Measurements from ENCODE around the gene OR5H1. TPM values are rescaled to one million over a fixed set of nuclear protein-coding genes. Genes with fewer than 3 reads are reported as not detected.

The OR5H1 gene
- total RNA-seq, 1 experiment from 2014 or later, result not detected

- H3K4me3 ChIP-seq, result no peak overlapping the region
- H3K9me3 ChIP-seq, result no peaks in the 10 kb centered on the region
- no peaks in the 10 kb centered on the region for H3K27me3 ChIP-seq
- no peak for DNase-seq
- no peaks in the 10 kb centered on the region for H3K36me3 ChIP-seq
Observed at GRCh38 chr3:98171071-98171470, 40.5 kb downstream of the OR5H1 start.

- no peaks in the 10 kb centered on the region for H3K36me3 ChIP-seq
- H3K4me3 ChIP-seq, result no peak overlapping the region
- no peak for DNase-seq
- H3K9me3 ChIP-seq, result no peaks in the 10 kb centered on the region
- H3K27me3 ChIP-seq, result no peaks in the 10 kb centered on the region
Observed at GRCh38 chr3:98172621-98173020, 42.1 kb downstream of the OR5H1 start.

GRCh38 chr3:98180319-98180890, 49.9 kb downstream of the OR5H1 start:
- no peak for DNase-seq

GRCh38 chr3:98182196-98182595, 51.7 kb downstream of the OR5H1 start:
- H3K9me3 ChIP-seq, result no peaks in the 10 kb centered on the region
- H3K27me3 ChIP-seq, result no peaks in the 10 kb centered on the region
- no peaks in the 10 kb centered on the region for H3K36me3 ChIP-seq
- DNase-seq, result no peak
- no peak overlapping the region for H3K4me3 ChIP-seq

More at GRCh38 chr3:98180319-98180890, 49.9 kb downstream of the OR5H1 start:
- no peaks in the 10 kb centered on the region for H3K9me3 ChIP-seq
- no peak overlapping the region for H3K4me3 ChIP-seq
- H3K36me3 ChIP-seq, result no peaks in the 10 kb centered on the region
- no peaks in the 10 kb centered on the region for H3K27me3 ChIP-seq

GRCh38 chr3:98185180-98185579, 54.7 kb downstream of the OR5H1 start:
- H3K4me3 ChIP-seq, result no peak overlapping the region
- H3K36me3 ChIP-seq, result no peaks in the 10 kb centered on the region
- no peak for DNase-seq
- H3K27me3 ChIP-seq, result no peaks in the 10 kb centered on the region
- H3K9me3 ChIP-seq, result no peaks in the 10 kb centered on the region

Other genes with a start within 250 kb of the OR5H1 start
- 72.3 and 76.2 TPM in 2 replicates for gene RIOX2, start 158.3 kb upstream of the OR5H1 start, total RNA-seq (2014; rRNA removed; shearing (Covaris generic); ENCODE audit: low replicate concordance)
- gene GABRR3, start 95.4 kb upstream of the OR5H1 start, total RNA-seq (2014; rRNA removed; shearing (Covaris generic); ENCODE audit: low replicate concordance), result not detected in 2 replicates
- not detected in 2 replicates for gene OR5AC2, start 43.5 kb upstream of the OR5H1 start, total RNA-seq (2014; rRNA removed; shearing (Covaris generic); ENCODE audit: low replicate concordance)
- not detected in 2 replicates for gene OR5H14, start 16.8 kb downstream of the OR5H1 start, total RNA-seq (2014; rRNA removed; shearing (Covaris generic); ENCODE audit: low replicate concordance)
- gene OR5H15, start 36.0 kb downstream of the OR5H1 start, total RNA-seq (2014; rRNA removed; shearing (Covaris generic); ENCODE audit: low replicate concordance), result not detected in 2 replicates
- gene OR5H6, start 133.5 kb downstream of the OR5H1 start, total RNA-seq (2014; rRNA removed; shearing (Covaris generic); ENCODE audit: low replicate concordance), result not detected in 2 replicates
- not detected in 2 replicates for gene OR5H2, start 151.8 kb downstream of the OR5H1 start, total RNA-seq (2014; rRNA removed; shearing (Covaris generic); ENCODE audit: low replicate concordance)
- not detected in 2 replicates for gene OR5K4, start 223.1 kb downstream of the OR5H1 start, total RNA-seq (2014; rRNA removed; shearing (Covaris generic); ENCODE audit: low replicate concordance)